GM21447 (cell line): Measurements from ENCODE around the gene FGR.
A peak's percentile ranks its signal among the peaks of the same experiment; 100 is the strongest.
"Not testable (repeated sequence)": the region's sequence is repeated elsewhere in the genome, so short reads cannot be mapped to it uniquely, and the experiment has no call there.

Experiments
- ATAC-seq: cut with Tn5 transposase; IDR thresholded peaks from one replicate; pipeline ENCODE4 v1.9.1; 2021; ENCODE audit not compliant: unreplicated experiment

Gene FGR

DNA sequence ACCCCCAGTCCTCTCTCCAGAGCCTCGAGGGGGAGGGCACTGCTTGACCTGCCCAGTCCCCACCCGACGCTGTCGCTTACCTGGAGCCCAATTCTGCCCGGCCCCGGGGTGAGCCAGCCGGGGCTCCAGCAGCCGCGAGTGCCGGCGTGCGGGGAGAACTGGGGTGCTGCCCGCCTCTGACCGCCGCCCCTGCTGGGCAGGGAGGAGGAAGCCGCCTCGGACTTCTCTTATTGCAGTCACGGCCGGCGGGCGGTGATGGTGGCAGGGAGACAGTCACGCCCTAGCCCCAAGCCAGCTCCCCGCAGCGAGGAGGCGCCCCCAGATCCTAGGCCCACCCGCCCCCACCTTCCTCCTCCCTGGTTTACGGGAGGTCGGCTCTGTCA is at the start of gene FGR:
Gene FGR, minus strand, starts transcription at position 201 of the 383 bp plus-strand sequence. CDS start 11,269 bp downstream, outside the sequence.
- no peak for ATAC-seq

DNA sequence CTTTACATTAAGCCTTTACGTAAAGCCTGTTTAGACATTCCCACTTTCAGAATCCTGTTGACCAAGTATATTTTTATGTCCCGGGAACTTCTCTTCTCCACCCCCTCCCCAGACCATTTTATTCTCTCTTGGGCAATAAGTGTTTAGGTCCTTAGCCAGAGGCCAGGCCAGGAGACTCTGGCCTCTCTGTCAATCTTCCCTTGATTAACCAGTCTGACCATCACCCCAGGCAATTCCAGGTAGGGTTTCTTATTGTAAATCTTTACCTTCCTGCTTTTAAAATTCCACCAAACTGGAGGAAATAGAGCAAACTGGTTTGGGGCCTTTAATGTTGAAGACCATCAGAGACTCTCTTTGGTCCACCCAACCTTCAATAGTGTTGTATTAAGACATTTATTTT is 49.2 kb upstream of the FGR start:
- no peak for ATAC-seq

- no peak for ATAC-seq
These were observed 47.5 kb upstream of the FGR start for GRCh38 chr1:27682351-27682944.

GRCh38 chr1:27681580-27681979 is 46.6 kb upstream of the FGR start:
- not testable (repeated sequence) for ATAC-seq

- not testable (repeated sequence) for ATAC-seq
These were observed 45.3 kb upstream of the FGR start for GRCh38 chr1:27680225-27680791.

GRCh38 chr1:27678747-27679146 is 43.8 kb upstream of the FGR start:
- no peak for ATAC-seq

GRCh38 chr1:27676410-27676809 is 41.4 kb upstream of the FGR start:
- no peak for ATAC-seq

DNA sequence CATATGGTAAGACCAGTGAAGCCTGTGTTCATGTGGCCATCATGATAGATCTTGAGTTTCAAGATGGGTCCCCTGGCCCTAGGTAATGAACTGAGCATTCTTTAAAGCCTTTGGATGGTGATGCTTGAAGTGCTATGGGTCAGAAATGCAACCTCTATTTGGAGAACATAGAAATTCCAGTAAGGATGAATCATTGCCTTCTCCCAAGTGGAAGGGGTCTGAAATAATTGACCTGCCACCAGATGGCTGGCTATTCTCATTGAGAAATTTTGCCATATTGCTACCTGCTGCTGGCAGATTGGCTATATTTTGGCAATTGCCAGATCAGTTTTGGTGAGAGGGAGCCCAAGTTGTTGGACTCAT is 37.7 kb upstream of the FGR start:
- no peak for ATAC-seq

- ATAC-seq = peak; percentile 82
These were observed 37.2 kb upstream of the FGR start, which contains the start of gene IFI6 for GRCh38 chr1:27671964-27672749. Gene IFI6, minus strand, starts transcription at chr1:27672192. Its CDS starts 2,878 bp downstream, at chr1:27669314.

DNA sequence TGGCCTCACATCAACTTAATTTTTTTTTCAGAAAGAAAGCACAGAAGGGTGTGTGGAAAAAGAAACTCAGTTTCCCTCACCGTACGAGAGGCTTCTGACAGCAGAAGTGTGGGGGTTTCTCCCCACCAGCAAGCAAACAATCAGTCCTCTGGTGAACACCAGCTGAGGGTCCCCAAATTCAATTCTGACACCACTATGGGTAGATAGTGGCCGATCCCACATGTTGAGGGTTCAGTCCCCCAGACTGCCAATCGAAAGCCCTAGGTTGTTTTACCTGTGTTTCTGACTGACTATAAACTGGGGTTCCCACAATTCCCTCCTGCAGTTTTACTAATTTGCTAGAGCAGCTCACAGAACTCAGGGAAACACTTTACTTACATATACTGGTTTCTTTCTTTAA is 34.9 kb upstream of the FGR start:
- no peak for ATAC-seq

- ATAC-seq = no peak
These were observed 34.1 kb upstream of the FGR start for GRCh38 chr1:27668808-27669723.

GRCh38 chr1:27668121-27668807 is 33.3 kb upstream of the FGR start:
- no peak for ATAC-seq

DNA sequence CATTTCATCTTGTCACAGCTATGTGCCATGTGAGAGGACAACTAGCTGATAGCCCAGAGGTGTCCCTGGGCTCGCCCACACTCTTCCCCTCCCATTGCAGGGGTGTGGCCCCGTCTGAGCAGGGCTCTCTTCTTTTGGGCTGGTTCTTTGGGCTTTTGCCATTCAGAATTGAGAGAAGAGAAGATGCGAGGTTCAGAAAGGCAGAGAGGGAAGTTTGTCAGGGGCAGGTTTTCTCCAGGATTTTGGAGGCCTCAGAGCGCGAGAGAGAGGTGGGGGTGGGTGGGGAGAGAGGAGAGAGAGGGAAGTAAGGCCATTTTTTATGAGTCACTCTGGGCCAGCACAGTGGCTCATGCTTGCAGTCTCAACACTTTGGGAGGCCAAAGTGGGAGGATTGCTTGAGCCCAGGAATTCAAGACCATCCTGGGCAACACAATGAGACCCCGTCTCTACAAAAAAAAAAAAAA is 31.8 kb upstream of the FGR start:
- no peak for ATAC-seq

DNA sequence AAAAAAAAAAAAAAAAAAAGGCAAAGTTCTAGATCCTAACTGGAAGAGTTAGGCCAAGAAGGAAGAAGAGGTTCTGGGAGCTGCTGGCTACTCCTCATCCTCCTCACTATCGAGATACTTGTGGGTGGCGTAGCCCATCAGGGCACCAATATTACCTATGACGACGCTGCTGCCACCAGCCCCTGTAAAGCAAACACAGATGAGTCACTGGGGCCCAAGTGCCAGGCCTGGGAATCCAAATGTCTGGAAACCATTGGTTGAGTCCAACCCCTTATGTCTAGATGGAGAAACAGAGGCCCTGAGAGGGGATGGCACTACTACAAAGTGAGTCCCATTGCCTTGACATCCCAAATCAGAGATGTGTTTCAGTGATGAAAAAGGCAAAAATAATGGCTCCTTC is 31.3 kb upstream of the FGR start:
- ATAC-seq = no peak

DNA sequence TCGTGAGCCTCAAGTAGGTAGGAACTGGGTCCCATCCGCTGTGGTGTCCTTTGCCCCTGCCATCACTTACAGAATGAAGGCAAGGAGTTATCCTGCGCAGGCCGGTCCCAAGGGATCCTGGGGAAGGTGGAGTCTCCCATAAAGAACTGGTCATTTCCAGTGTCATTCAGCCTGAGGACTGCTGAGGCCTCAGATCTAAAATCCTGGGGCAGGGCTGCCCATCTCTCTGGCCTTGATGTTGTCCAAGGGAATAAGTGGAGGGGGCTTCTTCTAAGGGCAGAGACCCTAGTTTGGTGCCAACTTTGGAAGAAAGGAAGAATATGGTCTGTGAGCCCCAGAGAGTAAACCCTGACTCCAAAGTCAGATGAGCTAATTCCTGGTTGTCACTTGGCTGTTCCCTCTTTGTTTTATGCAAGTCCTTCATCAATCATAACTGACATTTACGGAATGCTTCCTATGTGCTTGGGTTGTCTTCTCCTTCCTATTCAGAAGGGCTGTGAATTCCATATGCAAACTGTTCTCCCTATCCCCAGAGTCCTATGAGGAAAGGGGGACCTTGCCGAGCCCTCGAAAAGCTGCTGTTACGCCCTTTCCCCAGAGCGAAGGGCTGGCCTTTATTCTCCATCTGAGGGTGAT is 30.1 kb upstream of the FGR start:
- no peak for ATAC-seq

DNA sequence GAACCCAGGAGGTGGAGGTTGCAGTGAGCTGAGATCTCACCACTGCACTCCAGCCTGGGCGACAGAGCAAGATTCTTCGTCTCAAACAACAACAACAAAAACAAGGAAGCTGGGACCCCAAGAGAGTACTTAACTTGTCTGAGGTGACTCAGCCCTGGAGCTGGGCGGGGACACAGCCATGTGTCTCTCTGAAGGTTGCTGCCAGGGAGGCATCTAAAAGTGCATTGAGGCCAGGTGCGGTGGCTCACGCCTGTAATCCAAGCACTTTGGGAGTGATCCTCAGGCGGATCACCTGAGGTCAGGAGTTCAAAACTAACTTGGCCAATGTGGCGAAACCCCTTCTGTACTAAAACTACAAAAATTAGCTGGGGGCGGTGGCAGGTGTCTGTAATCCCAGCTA is 29.3 kb upstream of the FGR start:
- no peak for ATAC-seq

- ATAC-seq = peak; percentile 35
These were observed 27.9 kb upstream of the FGR start for GRCh38 chr1:27662707-27663393.

DNA sequence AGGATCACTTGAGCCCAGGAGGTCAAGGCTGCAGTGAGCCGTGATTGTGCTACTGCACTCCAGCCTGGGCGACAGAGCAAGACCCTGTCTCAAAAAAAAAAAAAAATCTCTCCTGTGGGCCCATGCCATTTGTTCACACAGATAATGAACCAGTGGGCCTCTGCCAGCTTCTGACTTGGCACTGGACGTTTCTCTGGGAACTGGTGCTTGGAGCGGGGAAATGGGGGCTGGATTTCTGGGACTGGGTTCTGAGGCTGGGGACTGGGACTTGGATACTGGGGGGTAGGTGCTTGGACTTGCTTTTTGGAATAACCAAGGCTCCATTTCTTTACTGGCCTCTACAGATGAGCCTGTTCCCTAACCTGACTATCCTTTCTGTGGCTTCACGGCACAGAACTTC is 27.3 kb upstream of the FGR start:
- ATAC-seq = no peak

- no peak for ATAC-seq
These were observed 26.6 kb upstream of the FGR start for GRCh38 chr1:27661412-27662075.
